GM19239 (cell line): Measurements from ENCODE around the gene MMP14.
"Not testable (repeated sequence)": the region's sequence is repeated elsewhere in the genome, so short reads cannot be mapped to it uniquely, and the experiment has no call there.

Source experiments
- DNase-seq: peaks from one replicate; pipeline ENCODE4 v3.0.0; 2011; ENCODE audit warnings: low spot score; ENCODE audit not compliant: insufficient read length
- FAIRE-seq: peaks from 2 replicates; lab custom pipeline; 2011; peaks lifted over from hg19 to GRCh38; lab: Jason Lieb, UNC

The MMP14 gene

GRCh38 chr14:22854296-22854695 is 17.9 kb downstream of the MMP14 start:
- not testable (repeated sequence) for FAIRE-seq, DNase-seq

GRCh38 chr14:22854963-22855724 is 18.8 kb downstream of the MMP14 start:
- FAIRE-seq, result no peak
- DNase-seq, result no peak

- no peak for DNase-seq
- FAIRE-seq, result no peak
Observed at GRCh38 chr14:22856428-22856827, 20.0 kb downstream of the MMP14 start.

GRCh38 chr14:22860377-22860776 is 24.0 kb downstream of the MMP14 start:
- FAIRE-seq, result not testable (repeated sequence)

GRCh38 chr14:22861651-22862050 is 25.3 kb downstream of the MMP14 start:
- DNase-seq (no peak), FAIRE-seq (no peak)

More at GRCh38 chr14:22860377-22860776, 24.0 kb downstream of the MMP14 start:
- DNase-seq, result not testable (repeated sequence)

GRCh38 chr14:22864979-22865378 is 28.6 kb downstream of the MMP14 start:
- DNase-seq (no peak), FAIRE-seq (no peak)

GRCh38 chr14:22865424-22866405 is 29.3 kb downstream of the MMP14 start:
- DNase-seq (no peak), FAIRE-seq (no peak)

- DNase-seq (no peak), FAIRE-seq (no peak)
Observed at GRCh38 chr14:22866874-22867273, 30.5 kb downstream of the MMP14 start.

- FAIRE-seq (no peak), DNase-seq (no peak)
Observed at GRCh38 chr14:22870811-22871223, 34.4 kb downstream of the MMP14 start.

- DNase-seq (peak; percentile 65), FAIRE-seq (peak; percentile 82)
Observed at GRCh38 chr14:22871224-22872032, 35.0 kb downstream of the MMP14 start, which contains the start of gene LRP10. Gene LRP10, plus strand, starts transcription at chr14:22871740. Its CDS starts 564 bp downstream, at chr14:22872304.

- FAIRE-seq, result peak; percentile 80
- DNase-seq, result peak; percentile 73
Observed at GRCh38 chr14:22872033-22872832, 35.8 kb downstream of the MMP14 start.

- FAIRE-seq, result no peak
- DNase-seq, result no peak
Observed at GRCh38 chr14:22872833-22873520, 36.6 kb downstream of the MMP14 start.

- FAIRE-seq, result no peak
- no peak for DNase-seq
Observed at GRCh38 chr14:22875003-22875747, 38.8 kb downstream of the MMP14 start.

- no peak for FAIRE-seq
- no peak for DNase-seq
Observed at GRCh38 chr14:22875748-22876319, 39.4 kb downstream of the MMP14 start.

GRCh38 chr14:22877000-22877501 is 40.7 kb downstream of the MMP14 start:
- DNase-seq (no peak), FAIRE-seq (no peak)

GRCh38 chr14:22878271-22879246 is 42.2 kb downstream of the MMP14 start:
- DNase-seq (no peak), FAIRE-seq (no peak)
